HG03095 (cell line): Measurements from ENCODE around the gene POGZ.

Experiments used
- ATAC-seq: cut with Tn5 transposase; IDR thresholded peaks from one replicate; pipeline ENCODE4 v1.9.1; 2021; ENCODE audit warnings: moderate library complexity; ENCODE audit not compliant: unreplicated experiment

POGZ gene

DNA sequence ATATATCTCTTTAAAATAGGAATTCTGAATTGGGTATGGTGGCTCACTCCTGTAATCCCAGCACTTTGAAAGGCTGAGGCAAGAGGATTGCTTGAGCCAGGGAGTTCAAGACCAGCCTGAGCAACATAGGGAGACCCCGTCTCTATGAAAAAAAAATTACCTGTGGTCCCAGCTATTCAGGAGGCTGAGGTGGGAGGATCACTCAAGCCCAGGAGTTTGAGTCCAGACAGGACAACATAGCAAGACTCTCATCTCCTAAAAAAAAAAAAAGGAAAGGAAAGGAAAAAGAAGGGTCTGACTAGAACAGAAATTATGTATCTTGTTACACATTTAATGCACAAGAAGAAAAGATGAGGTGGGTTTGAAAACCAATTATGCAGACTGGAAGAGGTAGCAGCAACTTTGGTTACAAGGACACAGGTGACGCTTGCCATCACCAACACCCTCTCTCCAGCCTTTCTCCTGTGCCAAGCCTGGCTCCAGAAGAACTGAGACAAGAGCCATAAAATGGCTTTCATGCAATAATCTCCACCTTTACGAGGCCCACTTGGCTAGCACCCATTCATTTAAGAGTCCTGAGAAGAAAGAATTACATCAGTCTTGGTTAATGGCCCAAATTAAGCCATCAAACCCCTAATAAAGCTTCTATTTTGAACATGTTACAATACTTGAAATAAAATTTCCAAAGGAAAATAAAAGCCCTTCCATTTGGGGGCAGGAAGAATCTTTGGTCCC is 82.0 kb downstream of the POGZ start:
- ATAC-seq, result no peak

DNA sequence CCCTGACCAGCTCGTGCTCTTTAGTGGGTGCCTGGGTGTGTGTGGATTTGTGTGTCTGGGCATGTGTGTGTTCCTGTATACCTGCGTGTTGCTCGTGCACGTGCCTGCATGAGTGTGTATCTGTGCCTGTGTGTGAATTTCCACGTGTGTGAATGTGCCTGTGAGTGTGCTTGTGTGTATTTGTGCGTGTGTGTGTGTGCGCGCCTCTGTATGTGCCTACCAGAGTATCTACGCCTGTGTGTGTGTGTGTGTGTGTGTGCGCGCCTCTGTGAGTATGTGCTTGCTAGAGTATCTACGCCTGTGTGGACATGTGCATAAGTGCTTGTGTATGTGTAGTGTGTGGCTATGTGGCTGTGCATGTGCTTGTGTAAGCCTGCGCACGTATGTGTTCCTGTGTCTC is 86.1 kb downstream of the POGZ start:
- ATAC-seq, result no peak

DNA sequence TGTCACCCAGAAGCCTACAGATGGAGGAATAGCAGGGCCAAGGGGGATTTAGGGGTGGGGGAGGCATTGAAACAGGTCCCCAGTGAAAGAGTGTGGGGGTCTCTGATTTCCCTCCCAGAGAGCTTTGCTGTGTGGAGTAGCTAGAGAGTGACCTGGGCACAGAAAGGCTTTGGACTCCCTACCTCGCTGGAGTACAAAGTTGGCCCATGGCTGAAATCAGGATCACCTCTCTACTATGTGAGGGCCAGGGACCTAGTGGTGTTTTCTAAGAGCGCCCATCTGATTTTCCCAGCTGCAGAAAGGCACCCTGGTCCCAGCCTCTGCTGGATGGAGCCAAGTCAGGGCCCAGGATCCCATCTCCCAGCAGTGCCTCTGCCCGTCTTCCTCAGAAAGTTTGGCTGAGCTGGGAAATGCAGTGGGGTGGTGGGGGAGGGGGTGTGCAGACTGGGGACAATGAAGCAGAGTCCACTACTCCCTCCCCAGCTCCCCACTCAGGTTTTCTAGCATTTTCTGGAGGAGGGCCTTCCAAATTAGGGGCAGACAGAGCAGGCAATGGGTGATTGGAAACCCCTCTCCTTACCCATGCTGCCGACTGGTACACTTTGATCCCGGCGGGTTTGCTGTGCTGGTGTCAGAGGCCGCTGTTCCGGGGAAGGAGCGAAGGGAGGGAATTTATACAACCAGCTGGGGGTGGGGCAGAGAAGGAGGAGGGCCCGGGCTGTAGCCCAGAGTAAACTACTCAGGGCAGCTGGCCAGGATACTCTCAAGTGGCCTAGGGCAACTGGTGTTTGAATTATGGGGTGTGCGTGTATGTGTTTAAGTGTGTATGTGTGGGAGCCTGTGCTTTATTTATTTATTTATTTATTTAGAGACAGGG is 87.0 kb downstream of the POGZ start, which contains the start of gene SELENBP1:
Gene SELENBP1, minus strand, starts transcription at position 648 of the 877 bp plus-strand sequence. Its CDS starts 64 bp downstream, at position 584.
- no peak for ATAC-seq

DNA sequence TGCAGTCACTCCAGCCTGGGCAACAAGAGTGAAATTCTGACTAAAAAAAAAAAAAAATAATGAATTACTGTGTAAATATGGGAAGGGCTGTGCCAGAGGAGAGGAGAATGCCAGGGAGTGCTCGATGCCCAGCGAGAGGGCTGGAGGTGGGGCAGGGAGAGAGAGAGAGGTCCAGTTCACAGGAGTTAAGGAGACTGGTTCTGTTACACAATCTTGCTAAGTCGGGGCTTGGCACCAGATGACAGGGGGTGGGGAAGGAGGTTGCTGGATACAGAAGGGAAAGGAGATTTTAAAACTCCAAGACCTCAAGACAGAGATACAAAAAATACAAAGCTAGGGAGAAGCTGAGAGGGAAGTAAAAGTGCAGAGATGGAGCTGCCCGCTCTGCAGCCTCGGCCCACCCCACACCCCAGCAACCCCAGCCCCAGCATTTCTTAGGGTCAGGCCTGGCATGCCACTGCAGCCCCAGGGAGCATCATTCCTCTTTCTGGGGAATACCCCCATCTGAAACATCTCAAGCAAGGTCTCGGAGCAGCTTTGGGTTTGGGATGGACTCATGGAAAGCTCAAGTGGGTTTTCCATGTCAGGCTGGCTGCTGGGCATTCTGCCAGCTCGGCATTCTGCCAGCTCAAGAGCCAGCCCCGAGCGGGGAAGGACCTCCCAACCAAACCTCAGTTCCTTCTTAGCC is 87.8 kb downstream of the POGZ start:
- no peak for ATAC-seq

DNA sequence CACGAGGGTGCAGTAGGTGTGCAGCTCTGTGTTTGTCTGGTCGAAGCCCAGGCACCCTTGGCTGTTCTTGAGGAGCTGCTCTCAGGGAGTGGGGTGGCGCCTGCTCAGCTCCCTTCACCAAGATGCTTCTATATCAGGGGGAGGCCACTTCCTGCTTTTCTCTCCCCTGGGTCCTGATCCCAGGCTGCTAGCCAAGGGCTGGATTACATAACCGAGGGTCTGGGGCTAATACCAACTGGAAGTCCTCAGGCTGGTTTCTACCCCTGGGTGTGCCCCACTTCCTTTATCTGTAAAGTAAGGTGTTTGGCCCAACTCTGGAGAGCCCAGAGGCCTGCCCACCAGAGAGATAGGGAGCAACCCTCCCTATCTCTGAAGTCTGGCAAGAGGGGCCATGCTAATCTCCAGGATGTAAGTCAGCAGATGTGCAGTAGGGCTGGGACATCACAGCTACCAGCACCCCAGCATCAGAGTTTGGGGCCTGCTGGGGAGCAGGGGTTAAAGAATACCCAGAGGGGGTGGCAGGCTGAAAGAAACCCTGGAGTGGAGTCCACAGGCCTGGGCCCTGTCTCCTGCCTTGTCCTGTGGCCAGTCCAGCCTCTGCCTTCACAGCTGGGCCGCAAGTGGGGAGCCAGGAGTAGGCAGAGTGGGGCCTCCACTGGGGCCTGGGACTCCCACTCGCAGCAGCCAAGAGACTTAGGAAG is 88.9 kb downstream of the POGZ start:
- ATAC-seq, result no peak

DNA sequence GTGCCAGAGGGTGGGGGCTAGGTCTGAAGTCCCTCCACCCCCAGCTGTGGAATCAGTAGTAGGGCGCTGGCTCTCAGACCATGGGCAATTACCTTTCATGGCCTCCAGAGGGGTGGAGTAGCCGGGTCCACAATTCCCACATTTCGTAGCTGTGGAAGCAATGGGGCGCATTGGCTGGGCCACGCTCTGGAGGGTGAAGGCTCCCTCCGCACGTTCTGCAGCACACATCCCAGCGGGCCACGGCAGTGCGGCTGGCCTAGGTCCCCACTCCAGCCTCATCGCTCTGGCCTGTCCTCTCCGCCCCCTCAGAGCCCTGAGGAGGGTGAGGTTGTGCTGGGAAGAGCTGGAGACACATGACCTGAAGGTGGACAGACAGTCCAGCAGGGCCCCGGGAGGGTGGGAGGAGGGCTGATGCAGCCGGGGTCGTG is 89.7 kb downstream of the POGZ start:
- ATAC-seq, result no peak

DNA sequence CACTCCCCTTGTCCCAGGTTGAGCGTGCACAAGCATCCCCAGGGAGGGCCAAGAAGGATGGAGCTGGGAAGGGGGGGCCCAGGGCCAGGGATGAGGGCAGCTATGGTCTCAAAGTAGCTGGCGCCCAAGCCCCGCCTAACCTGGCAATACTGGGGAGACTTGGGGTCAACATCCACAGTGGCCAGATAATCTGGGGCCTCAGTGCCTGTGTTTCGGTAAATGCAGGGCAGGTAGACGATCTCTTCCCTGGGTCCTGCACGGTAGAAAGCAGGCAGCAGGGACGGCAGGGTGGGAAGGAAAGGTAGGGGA is 90.0 kb downstream of the POGZ start:
- ATAC-seq, result no peak

DNA sequence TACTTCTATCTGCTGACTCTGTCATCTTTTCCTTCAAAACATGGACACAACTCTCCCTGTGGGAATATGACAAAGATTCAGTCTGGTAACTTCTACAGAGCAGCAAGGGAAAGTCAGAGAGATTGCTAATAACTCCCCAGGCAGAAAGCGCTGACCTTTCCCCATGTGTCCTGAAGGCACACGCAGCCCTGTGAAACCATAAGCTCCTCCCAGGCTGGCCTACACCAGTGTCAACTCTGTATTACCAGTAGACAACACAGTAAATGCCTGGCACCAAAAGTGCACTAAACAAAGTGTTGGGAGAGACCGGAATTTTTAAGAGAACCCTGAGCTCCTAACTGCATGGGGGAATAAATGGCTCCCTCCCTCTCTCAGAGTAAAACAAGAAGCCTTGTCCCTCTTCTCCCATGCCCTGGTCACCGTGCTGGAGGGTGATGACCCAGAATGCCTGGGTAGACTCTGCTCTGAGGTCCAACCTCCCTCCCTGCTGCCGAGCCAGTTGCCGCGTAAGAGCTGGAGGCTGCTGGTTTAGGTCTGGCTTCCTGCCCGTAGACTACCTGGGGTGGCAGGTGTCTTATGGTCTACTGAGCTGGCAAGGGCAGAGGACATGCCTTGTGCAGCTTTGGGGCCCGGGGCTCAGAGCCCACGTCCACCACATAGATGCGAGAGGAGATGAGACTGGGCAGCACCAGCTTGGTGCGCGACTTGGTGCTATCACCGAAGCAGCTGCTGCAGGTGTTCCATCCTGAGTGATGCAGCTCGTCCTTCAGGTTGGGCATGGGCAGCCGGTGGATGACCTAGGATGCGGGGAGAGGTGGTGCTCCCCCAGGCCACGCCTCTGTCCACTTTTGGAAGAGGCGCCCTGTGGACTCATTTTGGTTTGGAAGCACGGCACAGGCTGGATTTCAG is 90.6 kb downstream of the POGZ start:
- no peak for ATAC-seq

DNA sequence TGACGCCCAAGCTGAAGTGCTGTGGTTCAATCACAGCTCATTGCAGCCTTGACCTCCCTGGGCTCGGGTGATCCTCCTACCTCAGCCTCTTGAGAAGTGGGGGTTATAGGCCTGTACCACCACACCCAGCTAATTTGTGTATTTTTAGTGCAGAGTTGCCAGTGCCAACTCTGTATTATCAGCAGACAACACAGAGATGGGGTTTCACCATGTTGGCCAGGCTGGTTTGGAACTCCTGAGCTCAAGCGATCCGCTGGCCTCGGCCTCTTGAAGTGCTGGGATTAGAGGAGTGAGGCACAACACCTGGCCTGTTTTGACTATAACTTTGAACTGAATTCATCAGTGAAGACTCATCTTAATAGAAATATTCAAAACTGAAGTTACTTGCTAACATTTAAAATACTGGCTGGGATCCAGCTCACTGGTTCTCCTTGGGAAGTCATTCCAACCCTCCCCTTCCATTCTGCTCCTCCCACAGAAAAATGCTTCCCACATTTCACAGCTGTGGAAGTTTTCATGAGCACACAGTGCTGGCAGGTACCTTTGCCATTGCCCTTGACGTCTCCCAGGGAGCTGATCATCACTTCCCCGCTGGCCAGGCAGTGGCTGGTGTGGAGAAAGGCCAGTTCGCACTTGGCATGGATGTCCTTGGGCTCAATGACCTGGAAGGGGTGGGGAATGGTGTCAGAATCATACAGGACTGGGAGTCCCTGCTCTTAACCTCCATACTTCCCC is 91.5 kb downstream of the POGZ start:
- no peak for ATAC-seq

DNA sequence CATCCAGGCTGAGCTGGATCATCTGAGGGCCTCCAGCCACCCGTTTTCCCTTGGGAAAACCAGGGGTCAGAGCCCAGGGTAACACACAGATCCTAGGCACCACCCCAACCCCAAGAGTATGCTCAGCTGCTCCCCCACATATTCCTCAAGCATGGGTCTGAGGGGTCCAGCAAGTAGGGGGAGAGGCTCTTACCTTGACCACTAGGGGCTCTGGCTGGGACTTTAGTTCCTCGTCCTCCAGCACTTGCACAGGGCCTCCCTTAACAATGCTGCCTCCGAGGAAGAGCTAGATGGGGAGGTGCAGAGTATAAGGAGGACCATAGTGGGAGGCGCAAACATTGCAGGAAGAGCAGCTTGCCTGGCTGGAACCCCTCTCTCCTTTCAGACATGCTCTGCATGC is 94.3 kb downstream of the POGZ start:
- no peak for ATAC-seq

DNA sequence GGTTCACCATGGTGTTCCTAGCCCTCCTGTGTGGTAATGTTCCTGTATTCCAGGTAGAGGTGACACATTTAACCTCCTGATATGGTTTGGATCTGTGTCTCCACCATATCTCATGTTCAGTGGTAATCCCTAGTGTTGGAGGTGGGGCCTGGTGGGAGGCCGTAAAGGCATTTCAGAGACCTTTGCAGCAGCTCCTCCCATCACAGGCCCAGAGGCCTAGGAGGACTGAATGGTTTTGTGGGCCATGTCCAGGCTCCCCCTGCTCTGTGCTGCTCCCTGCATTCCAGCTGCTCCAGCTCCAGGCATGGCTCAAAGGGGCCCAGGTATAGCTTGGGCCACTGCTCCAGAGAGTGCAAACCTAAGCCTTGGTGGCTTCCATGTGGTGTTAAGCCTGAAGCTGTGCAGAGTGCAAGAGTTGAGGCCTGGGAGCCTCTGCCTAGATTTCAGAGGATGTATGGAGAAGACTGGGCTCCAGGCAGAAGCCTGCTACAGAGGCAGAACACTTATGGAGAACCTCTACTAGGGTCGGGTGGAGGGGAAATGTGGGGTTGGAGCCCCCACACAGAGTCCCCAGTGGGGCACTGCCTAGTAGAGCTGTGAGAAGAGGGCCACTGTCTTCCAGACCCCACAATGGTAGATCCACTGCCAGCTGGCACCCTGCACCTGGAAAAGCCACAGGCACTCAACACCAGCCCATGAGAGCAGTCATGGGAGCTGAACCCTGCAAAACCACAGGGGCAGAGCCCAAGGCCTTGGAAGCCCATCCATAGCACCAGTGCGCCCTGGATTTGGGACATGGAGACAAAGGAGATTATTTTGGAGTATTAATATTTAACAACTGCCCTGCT is 96.8 kb downstream of the POGZ start:
- no peak for ATAC-seq

DNA sequence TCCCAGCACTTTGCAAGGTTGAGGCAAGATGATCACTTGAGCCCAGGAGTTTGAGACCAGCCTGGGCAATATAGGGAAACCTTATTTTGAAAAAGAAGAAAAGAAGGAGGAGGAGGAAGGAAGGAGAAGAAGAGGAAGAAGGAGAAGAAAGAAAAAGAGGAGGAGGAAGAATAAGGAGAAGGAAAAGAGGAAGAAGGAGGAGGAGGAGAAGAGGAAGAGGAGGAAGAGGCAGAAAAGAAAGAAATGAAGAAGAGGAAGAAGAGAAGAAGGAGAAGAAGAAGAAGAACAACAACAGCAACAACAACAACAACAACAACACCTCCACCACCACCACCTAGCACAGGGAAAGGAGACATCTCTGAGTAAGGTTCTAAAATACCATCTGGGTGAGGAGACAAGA is 97.4 kb downstream of the POGZ start:
- no peak for ATAC-seq

DNA sequence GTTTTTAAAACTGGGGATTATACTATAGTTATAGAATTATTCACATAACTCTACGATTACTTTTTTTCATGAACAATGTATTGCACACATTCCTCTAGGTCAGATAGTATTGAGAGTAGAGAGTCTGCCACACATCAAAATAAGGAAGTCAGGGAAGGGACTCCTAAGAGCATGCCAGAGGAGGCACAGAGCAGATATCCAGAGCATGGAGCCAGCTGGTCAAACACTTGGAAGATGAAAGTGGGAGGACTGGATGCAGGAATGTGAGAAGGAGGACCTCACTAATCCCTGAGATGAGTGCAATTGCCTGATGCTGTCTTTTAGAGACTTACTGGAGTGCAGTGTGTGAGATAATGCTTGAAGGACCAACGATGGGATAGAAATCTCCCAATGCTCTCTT is 102.6 kb downstream of the POGZ start:
- no peak for ATAC-seq
